GM18909 (cell line): Measurements from ENCODE around the gene ZNG1B.
"Not testable (repeated sequence)": the region's sequence is repeated elsewhere in the genome, so short reads cannot be mapped to it uniquely, and the experiment has no call there.

Experiments
- ATAC-seq: cut with Tn5 transposase; IDR thresholded peaks from one replicate; pipeline ENCODE4 v1.9.1; 2021; ENCODE audit warnings: mild to moderate bottlenecking; ENCODE audit not compliant: unreplicated experiment, poor library complexity

ZNG1B gene

DNA sequence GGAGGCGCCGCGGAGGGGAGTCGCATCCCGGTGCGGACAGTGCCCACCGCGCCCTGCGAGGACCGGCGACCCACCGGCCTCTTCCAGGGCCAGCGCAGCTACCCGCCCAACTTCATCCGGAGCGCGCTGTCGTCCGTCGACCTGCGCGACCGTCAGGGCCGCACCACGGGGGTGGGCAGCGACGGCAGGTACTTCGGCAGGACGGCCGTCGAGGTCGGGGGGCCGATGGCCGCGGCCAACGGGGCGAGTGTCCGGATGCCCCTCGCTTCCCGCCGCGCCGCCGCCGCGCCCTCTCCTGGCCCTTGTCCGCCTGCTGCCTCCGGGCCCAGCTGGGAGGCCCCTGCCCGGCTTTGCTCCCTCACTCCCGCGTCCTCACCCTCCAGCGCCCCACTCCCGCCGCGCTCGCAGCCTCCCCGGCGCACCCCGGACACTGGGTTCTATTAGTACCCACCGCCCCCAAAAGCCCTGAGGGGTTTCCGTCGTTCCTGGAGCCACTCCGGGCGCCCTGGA, 104.5 kb downstream of the ZNG1B start:
- ATAC-seq, result not testable (repeated sequence)

DNA sequence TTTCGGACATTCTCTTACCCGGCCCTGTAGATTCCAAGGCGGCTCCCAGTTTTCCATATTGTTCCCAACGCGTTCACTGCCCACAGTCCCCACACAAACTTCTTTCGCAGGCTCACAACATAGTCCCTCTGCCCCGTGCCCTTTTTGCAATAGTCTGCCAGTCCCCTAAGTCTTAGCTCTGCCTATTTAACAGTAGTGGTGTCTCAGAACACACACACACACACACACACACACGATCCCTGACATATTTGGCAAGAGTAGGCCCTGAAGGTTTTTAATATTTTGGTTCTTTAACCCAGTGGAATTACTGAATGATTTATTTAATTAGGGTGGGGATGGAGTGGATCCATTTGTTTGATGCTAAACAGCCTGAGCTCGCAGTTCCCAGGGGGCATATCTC, 105.0 kb downstream of the ZNG1B start:
- ATAC-seq, result not testable (repeated sequence)
